Muscle layer of duodenum (tissue), 2 donors: ENCODE data around the gene SPAG9.

Experiments used
- H3K27ac ChIP-seq: one replicate; pipeline ENCODE4 v1.7.0; 2013; ENCODE audit warnings: mild to moderate bottlenecking, low read length
- H3K27me3 ChIP-seq: one replicate; pipeline ENCODE4 v1.7.0; 2013; ENCODE audit warnings: low read depth, mild to moderate bottlenecking, control low read depth, low read length
- H3K36me3 ChIP-seq, 2 donors: one replicate each; pipeline ENCODE4 v1.7.0; 2013; ENCODE audit warnings: low read length in 2 of 2, control low read depth in 1 of 2, mild to moderate bottlenecking in 1 of 2; ENCODE audit not compliant: insufficient read depth in 2 of 2, control insufficient read depth in 1 of 2
- H3K4me1 ChIP-seq, 2 donors: one replicate each; pipeline ENCODE4 v1.7.0; 2013; ENCODE audit warnings: low read length in 2 of 2, mild to moderate bottlenecking in 2 of 2, control low read depth in 1 of 2, moderate library complexity in 1 of 2; ENCODE audit not compliant: insufficient read depth in 2 of 2, control insufficient read depth in 1 of 2
- H3K4me3 ChIP-seq, 2 donors: one replicate each; pipeline ENCODE4 v1.7.0; 2013; ENCODE audit warnings: low read length in 2 of 2, low read depth in 1 of 2, mild to moderate bottlenecking in 1 of 2
- H3K9me3 ChIP-seq, 2 donors: one replicate each; pipeline ENCODE4 v1.7.0; 2013; ENCODE audit warnings: low read length in 2 of 2, control low read depth in 1 of 2, mild to moderate bottlenecking in 1 of 2; ENCODE audit not compliant: control insufficient read depth in 1 of 2
- donor health status: healthy.

SPAG9 gene

GRCh38 chr17:50973557-50974494 lies 146.8 kb downstream of the SPAG9 start:
- no peak overlapping the region for H3K4me3 ChIP-seq
- H3K36me3 ChIP-seq = peaks cover 57 to 67% of the 10 kb centered on the region in 2 donors
- H3K27me3 ChIP-seq = no peaks in the 10 kb centered on the region
- H3K4me1 ChIP-seq = no peaks in the 10 kb centered on the region
- no peaks in the 10 kb centered on the region for H3K9me3 ChIP-seq
- no peak overlapping the region for H3K27ac ChIP-seq

- no peak overlapping the region for H3K27ac ChIP-seq
- no peaks in the 10 kb centered on the region for H3K27me3 ChIP-seq
- H3K9me3 ChIP-seq = no peaks in the 10 kb centered on the region
- peaks cover 44 to 54% of the 10 kb centered on the region in 2 donors for H3K36me3 ChIP-seq
- H3K4me1 ChIP-seq = peaks cover 0 to 5% of the 10 kb centered on the region in 2 donors
- H3K4me3 ChIP-seq = no peak overlapping the region
These were observed 148.1 kb downstream of the SPAG9 start for GRCh38 chr17:50972577-50972976.

GRCh38 chr17:50967795-50968194 lies 152.9 kb downstream of the SPAG9 start:
- H3K27ac ChIP-seq = no peak overlapping the region

GRCh38 chr17:50966163-50966666 lies 154.5 kb downstream of the SPAG9 start:
- H3K27ac ChIP-seq = no peak overlapping the region
- H3K27me3 ChIP-seq = no peaks in the 10 kb centered on the region
- H3K36me3 ChIP-seq = peaks cover 36 to 40% of the 10 kb centered on the region in 2 donors
- no peak overlapping the region for H3K4me3 ChIP-seq
- peaks cover 0 to 8% of the 10 kb centered on the region in 2 donors for H3K4me1 ChIP-seq
- H3K9me3 ChIP-seq = no peaks in the 10 kb centered on the region

More at GRCh38 chr17:50967795-50968194, 152.9 kb downstream of the SPAG9 start:
- peaks cover 0 to 8% of the 10 kb centered on the region in 2 donors for H3K4me1 ChIP-seq
- H3K4me3 ChIP-seq = no peak overlapping the region
- no peaks in the 10 kb centered on the region for H3K27me3 ChIP-seq
- no peaks in the 10 kb centered on the region for H3K9me3 ChIP-seq
- H3K36me3 ChIP-seq = peaks cover 36 to 38% of the 10 kb centered on the region in 2 donors

DNA sequence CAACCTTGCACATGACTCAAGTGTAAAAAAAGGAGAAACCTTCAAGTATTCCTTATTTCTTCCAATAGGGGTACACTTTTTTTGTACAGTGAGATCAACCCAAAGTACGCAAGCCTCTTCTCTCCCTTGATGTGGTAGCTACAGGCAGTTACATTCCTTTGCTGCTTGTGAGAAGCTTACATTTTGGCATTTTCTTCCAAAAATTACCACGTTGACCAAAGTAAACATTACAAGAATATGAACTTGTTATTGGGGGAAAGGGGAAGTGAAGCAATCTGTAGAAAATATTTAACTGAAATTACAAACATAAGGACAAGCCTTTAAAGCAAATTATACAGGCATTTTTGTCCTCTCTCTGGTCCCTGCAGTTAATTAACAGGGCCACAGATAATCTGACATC lies 157.5 kb downstream of the SPAG9 start:
- Histone ChIP-seq H3K27ac (no peak overlapping the region), H3K27me3 (no peaks in the 10 kb centered on the region), H3K4me1 (peaks cover 0 to 8% of the 10 kb centered on the region in 2 donors), H3K9me3 (no peaks in the 10 kb centered on the region), H3K36me3 (peaks cover 19 to 29% of the 10 kb centered on the region in 2 donors), H3K4me3 (no peak overlapping the region)

- no peak overlapping the region for H3K27ac ChIP-seq
- H3K36me3 ChIP-seq = peaks cover 15 to 23% of the 10 kb centered on the region in 2 donors
These were observed 159.1 kb downstream of the SPAG9 start for GRCh38 chr17:50961282-50962220.

GRCh38 chr17:50959341-50959740 lies 161.3 kb downstream of the SPAG9 start:
- Histone ChIP-seq H3K27me3 (no peaks in the 10 kb centered on the region), H3K9me3 (no peaks in the 10 kb centered on the region), H3K36me3 (peaks cover 7 to 8% of the 10 kb centered on the region in 2 donors), H3K27ac (no peak overlapping the region), H3K4me3 (no peak overlapping the region), H3K4me1 (peaks cover 12 to 24% of the 10 kb centered on the region in 2 donors)

More at GRCh38 chr17:50961282-50962220, 159.1 kb downstream of the SPAG9 start:
- H3K9me3 ChIP-seq = no peaks in the 10 kb centered on the region
- H3K4me1 ChIP-seq = peaks cover 2 to 3% of the 10 kb centered on the region in 2 donors
- no peaks in the 10 kb centered on the region for H3K27me3 ChIP-seq
- H3K4me3 ChIP-seq = no peak overlapping the region

- no peak overlapping the region for H3K4me3 ChIP-seq
- no peaks in the 10 kb centered on the region for H3K9me3 ChIP-seq
- H3K27me3 ChIP-seq = no peaks in the 10 kb centered on the region
- H3K36me3 ChIP-seq = peaks cover 4 to 8% of the 10 kb centered on the region in 2 donors
- no peak overlapping the region for H3K27ac ChIP-seq
- H3K4me1 ChIP-seq = peaks cover 13 to 32% of the 10 kb centered on the region in 2 donors
These were observed 162.8 kb downstream of the SPAG9 start for GRCh38 chr17:50957600-50958575.

GRCh38 chr17:50956750-50957523 lies 163.7 kb downstream of the SPAG9 start:
- H3K27me3 ChIP-seq = no peaks in the 10 kb centered on the region
- H3K4me1 ChIP-seq = peaks cover 13 to 32% of the 10 kb centered on the region in 2 donors
- H3K36me3 ChIP-seq = peaks cover 3 to 8% of the 10 kb centered on the region in 2 donors
- H3K9me3 ChIP-seq = no peaks in the 10 kb centered on the region
- H3K4me3 ChIP-seq = no peak overlapping the region
- H3K27ac ChIP-seq = no peak overlapping the region

DNA sequence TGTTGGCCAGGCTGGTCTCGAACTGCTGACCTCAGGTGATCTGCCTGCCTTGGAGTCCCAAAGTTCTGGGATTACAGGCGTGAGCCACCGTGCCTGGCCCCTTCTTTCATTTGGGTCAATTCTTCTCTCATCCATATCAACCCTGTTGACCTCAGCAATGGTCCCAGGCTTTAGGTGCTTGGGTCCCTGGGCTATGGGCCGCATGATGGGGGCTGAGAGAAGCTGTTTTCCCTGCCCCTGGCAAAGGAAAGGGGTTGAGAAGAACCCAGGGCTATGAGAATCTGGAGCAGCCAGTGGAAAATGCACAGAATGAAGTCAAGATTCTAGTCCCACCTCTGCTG lies 164.3 kb downstream of the SPAG9 start:
- H3K27ac ChIP-seq = no peak overlapping the region
- H3K4me3 ChIP-seq = no peak overlapping the region
- no peaks in the 10 kb centered on the region for H3K9me3 ChIP-seq
- H3K4me1 ChIP-seq = peaks cover 13 to 32% of the 10 kb centered on the region in 2 donors
- H3K27me3 ChIP-seq = no peaks in the 10 kb centered on the region
- peaks cover 0 to 5% of the 10 kb centered on the region in 2 donors for H3K36me3 ChIP-seq
